OCI-LY1 (cell line): ENCODE results near the gene MYO3B.

Experiments used
- H2AFZ ChIP-seq: fragments of 200-600 bp; sonication (generic), shearing (Covaris generic); 2 replicates; pipeline ENCODE4 v1.6.0; 2014; ENCODE audit warnings: antibody characterized with exemption, mild to moderate bottlenecking, low read length
- H3F3A ChIP-seq: fragments of 200-600 bp; sonication (generic), shearing (Covaris generic); 2 replicates; pipeline ENCODE4 v1.6.0; 2014; ENCODE audit warnings: mild to moderate bottlenecking, antibody characterized with exemption, low read length, moderate library complexity; ENCODE audit not compliant: insufficient read depth
- H3K27ac ChIP-seq: fragments of 200-600 bp; sonication (generic); 2 replicates; pipeline ENCODE4 v1.5.1; 2014; ENCODE audit warnings: low read length, mixed run types, mild to moderate bottlenecking, low read depth; ENCODE audit not compliant: poor library complexity, severe bottlenecking
- H3K27me3 ChIP-seq: fragments of 200-600 bp; sonication (generic); 2 replicates; pipeline ENCODE4 v1.6.0; 2014; ENCODE audit warnings: antibody characterized with exemption, mild to moderate bottlenecking, low read length, moderate library complexity; ENCODE audit not compliant: insufficient read depth
- H3K36me3 ChIP-seq: fragments of 200-600 bp; sonication (generic); 2 replicates; pipeline ENCODE4 v1.6.1; 2014; ENCODE audit warnings: mild to moderate bottlenecking, antibody characterized with exemption, low read length, moderate library complexity, mixed read lengths; ENCODE audit not compliant: insufficient read depth
- H3K4me1 ChIP-seq: fragments of 200-600 bp; sonication (generic); 2 replicates; pipeline ENCODE4 v1.5.1; 2014; ENCODE audit warnings: mild to moderate bottlenecking, low read length, moderate library complexity; ENCODE audit not compliant: insufficient read depth, severe bottlenecking
- H3K4me2 ChIP-seq: fragments of 200-600 bp; sonication (generic), shearing (Covaris generic); 2 replicates; pipeline ENCODE4 v1.6.1; 2014; ENCODE audit warnings: low read length
- H3K4me3 ChIP-seq: fragments of 200-600 bp; sonication (generic); 2 replicates; pipeline ENCODE4 v1.5.1; 2014; ENCODE audit warnings: low read length, low read depth, mild to moderate bottlenecking, mixed read lengths; ENCODE audit not compliant: poor library complexity, severe bottlenecking
- H3K79me2 ChIP-seq: fragments of 200-600 bp; shearing (Covaris generic); 2 replicates; pipeline ENCODE4 v1.6.1; 2016; ENCODE audit warnings: mixed run types, low read length, mixed read lengths; ENCODE audit not compliant: insufficient read depth
- H3K9ac ChIP-seq: fragments of 200-600 bp; sonication (generic), shearing (Covaris generic); 2 replicates; pipeline ENCODE4 v1.6.1; 2014; ENCODE audit warnings: mild to moderate bottlenecking, low read length, mixed read lengths
- H3K9me2 ChIP-seq: fragments of 200-600 bp; sonication (generic), shearing (Covaris generic); 2 replicates; pipeline ENCODE4 v1.6.1; 2014; ENCODE audit warnings: low read depth, mild to moderate bottlenecking, low read length, mixed read lengths
- H3K9me3 ChIP-seq: fragments of 200-600 bp; shearing (Covaris generic); 2 replicates; pipeline ENCODE4 v1.6.1; 2014; ENCODE audit warnings: low read length, mixed read lengths
- H4K20me1 ChIP-seq: fragments of 200-600 bp; sonication (generic), shearing (Covaris generic); 2 replicates; pipeline ENCODE4 v1.6.0; 2016; ENCODE audit warnings: mild to moderate bottlenecking, low read length; ENCODE audit not compliant: insufficient read depth
- CTCF ChIP-seq: fragments of 200-600 bp; sonication (generic), shearing (Covaris generic); IDR thresholded peaks from 2 replicates; pipeline ENCODE4 v1.5.1; 2017; ENCODE audit warnings: mild to moderate bottlenecking, antibody characterized with exemption, low read length, moderate library complexity, mixed read lengths
- EZH2 ChIP-seq: fragments of 200-600 bp; sonication (generic), shearing (Covaris generic); IDR thresholded peaks from 2 replicates; pipeline ENCODE4 v1.8.0; 2017; ENCODE audit warnings: borderline replicate concordance, mixed run types, mild to moderate bottlenecking, antibody characterized with exemption, low read length, moderate library complexity, mixed read lengths

MYO3B gene

GRCh38 chr2:170381678-170382077 lies 203.7 kb downstream of the MYO3B start:
- H3K9me2 ChIP-seq, result no peaks in the 10 kb centered on the region
- TF ChIP-seq CTCF (no peak), EZH2 (no peak)
- H3K9ac ChIP-seq, result no peak overlapping the region
- no peak overlapping the region for H3K4me3 ChIP-seq
- H3K4me2 ChIP-seq, result no peak overlapping the region
- no peak overlapping the region for H3K27ac ChIP-seq
- H3K9me3 ChIP-seq, result no peaks in the 10 kb centered on the region
- no peaks in the 10 kb centered on the region for H3K4me1 ChIP-seq
- H3K27me3 ChIP-seq, result no peaks in the 10 kb centered on the region
- H4K20me1 ChIP-seq, result no peaks in the 10 kb centered on the region
- no peak overlapping the region for H2AFZ ChIP-seq
- no peaks in the 10 kb centered on the region for H3K79me2 ChIP-seq
- no peaks in the 10 kb centered on the region for H3F3A ChIP-seq
- H3K36me3 ChIP-seq, result no peaks in the 10 kb centered on the region

DNA sequence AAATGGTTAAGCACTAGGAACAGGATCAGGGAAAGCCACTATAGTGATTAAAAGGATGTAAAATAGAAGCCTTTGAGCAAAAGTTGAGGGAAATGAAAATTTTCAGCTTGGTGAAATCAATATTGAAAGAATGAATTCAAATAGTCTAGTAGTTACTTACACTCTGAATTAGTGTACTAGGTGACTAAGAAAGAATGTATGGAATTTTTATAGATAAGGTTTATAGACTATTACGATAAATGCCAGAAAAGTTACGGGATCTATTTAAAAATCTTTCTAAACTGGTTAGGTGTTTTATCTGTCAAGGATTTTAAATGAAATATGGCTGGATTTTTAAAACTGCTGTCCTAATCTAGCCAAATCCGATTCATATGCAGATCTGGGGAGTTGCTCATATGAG lies 208.6 kb downstream of the MYO3B start:
- no peak overlapping the region for H3K9ac ChIP-seq
- H3K4me1 ChIP-seq, result no peaks in the 10 kb centered on the region
- no peaks in the 10 kb centered on the region; the same call in 1 of the 2 replicates for H3K36me3 ChIP-seq
- H3K27ac ChIP-seq, result no peak overlapping the region
- no peaks in the 10 kb centered on the region for H3K79me2 ChIP-seq
- no peaks in the 10 kb centered on the region for H3K9me2 ChIP-seq
- H3K9me3 ChIP-seq, result no peaks in the 10 kb centered on the region
- no peak overlapping the region for H2AFZ ChIP-seq
- TF ChIP-seq EZH2 (no peak), CTCF (no peak)
- no peak overlapping the region for H3K4me2 ChIP-seq
- no peak overlapping the region for H3K4me3 ChIP-seq
- no peaks in the 10 kb centered on the region for H3F3A ChIP-seq
- no peaks in the 10 kb centered on the region for H3K27me3 ChIP-seq
- H4K20me1 ChIP-seq, result no peaks in the 10 kb centered on the region

GRCh38 chr2:170391018-170391417 lies 213.1 kb downstream of the MYO3B start:
- H3K36me3 ChIP-seq, result no peaks in the 10 kb centered on the region; the same call in 1 of the 2 replicates
- H3K9me3 ChIP-seq, result no peaks in the 10 kb centered on the region
- H3K9me2 ChIP-seq, result no peaks in the 10 kb centered on the region
- H3K9ac ChIP-seq, result no peak overlapping the region
- H3K4me1 ChIP-seq, result no peaks in the 10 kb centered on the region
- H3K4me3 ChIP-seq, result no peak overlapping the region
- no peak overlapping the region for H2AFZ ChIP-seq
- H3K4me2 ChIP-seq, result no peak overlapping the region
- H3F3A ChIP-seq, result no peaks in the 10 kb centered on the region
- H3K27me3 ChIP-seq, result no peaks in the 10 kb centered on the region
- H3K27ac ChIP-seq, result no peak overlapping the region
- TF ChIP-seq EZH2 (no peak), CTCF (no peak)
- no peaks in the 10 kb centered on the region for H4K20me1 ChIP-seq
- H3K79me2 ChIP-seq, result no peaks in the 10 kb centered on the region
